ENCODE results near the gene PADI1.
"Not testable (repeated sequence)": the region's sequence is repeated elsewhere in the genome, so short reads cannot be mapped to it uniquely, and the experiment has no call there.

PADI1 gene

GRCh38 chr1:17236779-17237560, 32.0 kb downstream of the PADI1 start:
- peaks cover 2 to 4% of the 10 kb centered on the region in 2 donors for H3K4me1 Mint-ChIP-seq (ENCODE audit: low read depth in 2 of 2)
- peak; percentile 61 for ATAC-seq (replicated peaks)
- no peak overlapping the region for H3K4me3 Mint-ChIP-seq
- no peak overlapping the region for H3K27ac Mint-ChIP-seq
- H3K36me3 Mint-ChIP-seq (ENCODE audit: insufficient read depth), result no peaks in the 10 kb centered on the region
- H3K27me3 Mint-ChIP-seq, result peaks cover 19 to 46% of the 10 kb centered on the region in 2 donors
- DNase-seq, result peak; percentile 85 to 91 (median 85)
- no peaks in the 10 kb centered on the region for H3K9me3 Mint-ChIP-seq

- Mint-ChIP-seq H3K4me3 (no peak overlapping the region), H3K9me3 (no peaks in the 10 kb centered on the region), H3K27ac (no peak overlapping the region), H3K4me1 (ENCODE audit: low read depth in 2 of 2) (peaks cover 2 to 4% of the 10 kb centered on the region in 2 donors), H3K27me3 (peaks cover 19 to 41% of the 10 kb centered on the region in 2 donors), H3K36me3 (ENCODE audit: insufficient read depth) (no peaks in the 10 kb centered on the region)
- ATAC-seq (replicated peaks) (no peak), DNase-seq (no peak)
These were observed 32.6 kb downstream of the PADI1 start for GRCh38 chr1:17237561-17237903.

GRCh38 chr1:17239420-17239819, 34.5 kb downstream of the PADI1 start:
- no peaks in the 10 kb centered on the region for H3K36me3 Mint-ChIP-seq (ENCODE audit: insufficient read depth)
- H3K4me3 Mint-ChIP-seq, result no peak overlapping the region
- no peak for DNase-seq
- H3K27ac Mint-ChIP-seq, result no peak overlapping the region
- no peaks in the 10 kb centered on the region for H3K9me3 Mint-ChIP-seq
- ATAC-seq (replicated peaks), result no peak
- H3K4me1 Mint-ChIP-seq (ENCODE audit: low read depth in 2 of 2), result peaks cover 2 to 4% of the 10 kb centered on the region in 2 donors
- H3K27me3 Mint-ChIP-seq, result peaks cover 8 to 40% of the 10 kb centered on the region in 2 donors

- H3K4me3 Mint-ChIP-seq; H3K27ac Mint-ChIP-seq; DNase-seq; H3K36me3 Mint-ChIP-seq (ENCODE audit: insufficient read depth); H3K4me1 Mint-ChIP-seq (ENCODE audit: low read depth in 2 of 2); ATAC-seq (replicated peaks); H3K9me3 Mint-ChIP-seq: not testable (repeated sequence)
- H3K27me3 Mint-ChIP-seq, result peaks cover 15 to 45% of the 10 kb centered on the region in 2 donors
These were observed 36.3 kb downstream of the PADI1 start for GRCh38 chr1:17241011-17241779.

DNA sequence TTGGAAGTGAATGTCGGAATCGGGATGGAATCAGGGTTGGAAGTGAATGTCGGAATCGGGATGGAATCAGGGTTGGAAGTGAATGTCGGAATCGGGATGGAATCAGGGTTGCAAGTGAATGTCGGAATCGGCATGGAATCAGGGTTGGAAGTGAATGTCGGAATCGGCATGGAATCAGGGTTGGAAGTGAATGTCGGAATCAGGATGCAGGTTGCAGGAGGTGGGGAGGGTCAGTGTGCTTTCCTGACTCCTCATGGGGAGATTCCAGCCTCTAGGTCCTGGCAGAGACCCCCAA, 36.8 kb downstream of the PADI1 start:
- not testable (repeated sequence) for ATAC-seq (replicated peaks); H3K9me3 Mint-ChIP-seq; H3K4me1 Mint-ChIP-seq (ENCODE audit: low read depth in 2 of 2); H3K4me3 Mint-ChIP-seq; H3K36me3 Mint-ChIP-seq (ENCODE audit: insufficient read depth); DNase-seq; H3K27ac Mint-ChIP-seq
- H3K27me3 Mint-ChIP-seq, result peaks cover 15 to 51% of the 10 kb centered on the region in 2 donors

DNA sequence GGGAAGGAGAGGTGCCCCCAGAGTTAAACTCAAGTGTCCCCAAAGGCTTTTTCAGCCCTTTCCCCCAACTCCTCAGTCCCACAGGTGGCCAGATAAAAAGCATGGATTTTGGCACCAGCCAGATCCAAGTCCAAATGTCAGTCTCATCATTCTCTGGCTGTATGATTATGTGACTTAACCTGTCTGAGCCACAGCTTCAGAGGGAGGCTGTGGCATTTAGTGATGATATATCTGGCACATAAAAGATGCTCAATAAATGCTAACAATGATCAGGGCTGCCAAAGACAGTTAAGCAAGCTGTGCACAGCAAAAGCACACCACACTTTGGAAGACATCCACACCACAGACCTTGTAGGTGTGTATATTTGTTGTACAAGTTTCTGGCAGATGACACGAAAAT, 38.3 kb downstream of the PADI1 start:
- ATAC-seq (replicated peaks) (no peak), DNase-seq (no peak)
- H3K4me1 Mint-ChIP-seq (ENCODE audit: low read depth in 2 of 2), result peaks cover 0 to 2% of the 10 kb centered on the region in 2 donors
- no peak overlapping the region for H3K27ac Mint-ChIP-seq
- no peak overlapping the region for H3K4me3 Mint-ChIP-seq
- no peaks in the 10 kb centered on the region for H3K36me3 Mint-ChIP-seq (ENCODE audit: insufficient read depth)
- peaks cover 20 to 61% of the 10 kb centered on the region in 2 donors for H3K27me3 Mint-ChIP-seq
- H3K9me3 Mint-ChIP-seq, result no peaks in the 10 kb centered on the region

- DNase-seq, result no peak
- Mint-ChIP-seq H3K4me3 (no peak overlapping the region), H3K4me1 (ENCODE audit: low read depth in 2 of 2) (peaks cover 0 to 2% of the 10 kb centered on the region in 2 donors), H3K36me3 (ENCODE audit: insufficient read depth) (no peaks in the 10 kb centered on the region), H3K27ac (no peak overlapping the region), H3K27me3 (peaks cover 23 to 68% of the 10 kb centered on the region in 2 donors), H3K9me3 (no peaks in the 10 kb centered on the region)
- ATAC-seq (replicated peaks), result no peak
These were observed 40.2 kb downstream of the PADI1 start for GRCh38 chr1:17244821-17245740.

DNA sequence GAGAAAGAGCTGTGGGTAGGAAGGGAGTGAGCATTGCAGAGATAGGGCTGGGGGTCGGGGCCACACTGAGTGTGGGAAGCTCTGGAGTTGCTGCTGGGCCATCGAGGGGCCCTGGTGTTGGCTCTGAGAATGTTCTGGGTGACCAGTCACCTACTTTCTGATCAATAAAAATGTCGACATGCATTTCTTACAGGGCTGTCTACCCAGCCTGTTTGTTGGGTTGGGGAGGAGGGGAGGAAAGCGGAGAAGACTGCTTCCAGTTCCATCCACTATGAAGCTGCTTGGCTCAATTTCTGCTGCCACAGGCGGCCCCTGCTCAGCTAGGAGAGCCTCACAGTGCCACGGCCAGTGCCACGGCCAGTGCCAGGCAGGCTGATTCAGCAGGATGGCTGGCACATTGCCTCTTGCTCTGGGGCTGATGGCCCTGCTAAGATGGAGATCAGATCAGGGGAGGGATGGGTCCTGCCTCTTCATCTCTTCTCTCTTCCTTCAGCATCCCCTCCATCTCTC, 40.9 kb downstream of the PADI1 start:
- no peaks in the 10 kb centered on the region for H3K9me3 Mint-ChIP-seq
- ATAC-seq (replicated peaks), result no peak
- peaks cover 31 to 72% of the 10 kb centered on the region in 2 donors for H3K27me3 Mint-ChIP-seq
- no peak overlapping the region for H3K27ac Mint-ChIP-seq
- no peak for DNase-seq
- H3K4me1 Mint-ChIP-seq (ENCODE audit: low read depth in 2 of 2), result peaks cover 0 to 2% of the 10 kb centered on the region in 2 donors
- H3K4me3 Mint-ChIP-seq, result no peak overlapping the region
- H3K36me3 Mint-ChIP-seq (ENCODE audit: insufficient read depth), result no peaks in the 10 kb centered on the region

GRCh38 chr1:17246971-17247370, 42.0 kb downstream of the PADI1 start:
- no peaks in the 10 kb centered on the region for H3K9me3 Mint-ChIP-seq
- ATAC-seq (replicated peaks) (no peak), DNase-seq (no peak)
- peaks cover 0 to 1% of the 10 kb centered on the region in 2 donors for H3K4me1 Mint-ChIP-seq (ENCODE audit: low read depth in 2 of 2)
- H3K27me3 Mint-ChIP-seq, result peaks cover 39 to 78% of the 10 kb centered on the region in 2 donors
- no peaks in the 10 kb centered on the region for H3K36me3 Mint-ChIP-seq (ENCODE audit: insufficient read depth)
- no peak overlapping the region for H3K27ac Mint-ChIP-seq
- no peak overlapping the region for H3K4me3 Mint-ChIP-seq

- H3K9me3 Mint-ChIP-seq, result no peaks in the 10 kb centered on the region
- peaks cover 0 to 1% of the 10 kb centered on the region in 2 donors for H3K4me1 Mint-ChIP-seq (ENCODE audit: low read depth in 2 of 2)
- DNase-seq (no peak), ATAC-seq (replicated peaks) (no peak)
- peaks cover 39 to 90% of the 10 kb centered on the region in 2 donors for H3K27me3 Mint-ChIP-seq
- H3K36me3 Mint-ChIP-seq (ENCODE audit: insufficient read depth), result no peaks in the 10 kb centered on the region
- H3K4me3 Mint-ChIP-seq, result no peak within 1 kb of the TSS
- H3K27ac Mint-ChIP-seq, result no peak within 1 kb of the TSS
These were observed 43.9 kb downstream of the PADI1 start, which contains the start of gene PADI3 for GRCh38 chr1:17248781-17249180. Gene PADI3 (plus strand): TSS chr1:17249098. CDS start chr1:17249138, 40 bp downstream.

DNA sequence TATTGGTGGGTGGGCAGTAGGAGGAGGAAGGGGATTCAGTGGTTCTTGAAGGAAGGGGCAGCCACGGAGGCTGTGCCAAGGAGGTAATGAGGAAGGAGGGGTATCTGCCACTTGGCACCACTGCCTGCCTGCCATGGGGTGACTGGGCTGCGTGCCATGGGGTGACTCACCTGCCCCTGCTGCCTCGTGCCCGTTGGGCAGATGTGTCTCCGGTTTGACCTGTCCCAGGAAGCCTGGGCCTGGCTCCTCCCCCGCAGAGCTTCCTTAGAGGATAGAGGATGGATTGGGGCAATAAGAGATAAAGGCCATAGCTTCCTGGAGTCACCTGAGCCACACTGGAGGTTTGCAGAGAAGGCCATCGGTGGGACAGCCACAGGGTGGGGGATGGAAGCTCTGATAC, 45.7 kb downstream of the PADI1 start:
- Mint-ChIP-seq H3K4me3 (no peak overlapping the region), H3K36me3 (ENCODE audit: insufficient read depth) (no peaks in the 10 kb centered on the region), H3K27ac (no peak overlapping the region), H3K27me3 (peaks cover 28 to 80% of the 10 kb centered on the region in 2 donors), H3K9me3 (no peaks in the 10 kb centered on the region), H3K4me1 (ENCODE audit: low read depth in 2 of 2) (peaks cover 0 to 1% of the 10 kb centered on the region in 2 donors)
- DNase-seq, result no peak
- ATAC-seq (replicated peaks), result no peak

- Mint-ChIP-seq H3K4me3 (no peak overlapping the region), H3K9me3 (no peaks in the 10 kb centered on the region), H3K27ac (no peak overlapping the region), H3K36me3 (ENCODE audit: insufficient read depth) (no peaks in the 10 kb centered on the region), H3K4me1 (ENCODE audit: low read depth in 2 of 2) (peaks cover 0 to 1% of the 10 kb centered on the region in 2 donors), H3K27me3 (peaks cover 33 to 80% of the 10 kb centered on the region in 2 donors)
- DNase-seq (no peak), ATAC-seq (replicated peaks) (no peak)
These were observed 46.3 kb downstream of the PADI1 start for GRCh38 chr1:17251246-17251645.

All from effector memory CD8-positive, alpha-beta T cell (primary cell).